HG03469 (cell line): Measurements from ENCODE around the gene ARHGAP40.

Experiments
- ATAC-seq: cut with Tn5 transposase; IDR thresholded peaks from one replicate; pipeline ENCODE4 v1.9.1; 2021; ENCODE audit warnings: mild to moderate bottlenecking, moderate library complexity, moderate number of reproducible peaks; ENCODE audit not compliant: unreplicated experiment

Gene ARHGAP40

DNA sequence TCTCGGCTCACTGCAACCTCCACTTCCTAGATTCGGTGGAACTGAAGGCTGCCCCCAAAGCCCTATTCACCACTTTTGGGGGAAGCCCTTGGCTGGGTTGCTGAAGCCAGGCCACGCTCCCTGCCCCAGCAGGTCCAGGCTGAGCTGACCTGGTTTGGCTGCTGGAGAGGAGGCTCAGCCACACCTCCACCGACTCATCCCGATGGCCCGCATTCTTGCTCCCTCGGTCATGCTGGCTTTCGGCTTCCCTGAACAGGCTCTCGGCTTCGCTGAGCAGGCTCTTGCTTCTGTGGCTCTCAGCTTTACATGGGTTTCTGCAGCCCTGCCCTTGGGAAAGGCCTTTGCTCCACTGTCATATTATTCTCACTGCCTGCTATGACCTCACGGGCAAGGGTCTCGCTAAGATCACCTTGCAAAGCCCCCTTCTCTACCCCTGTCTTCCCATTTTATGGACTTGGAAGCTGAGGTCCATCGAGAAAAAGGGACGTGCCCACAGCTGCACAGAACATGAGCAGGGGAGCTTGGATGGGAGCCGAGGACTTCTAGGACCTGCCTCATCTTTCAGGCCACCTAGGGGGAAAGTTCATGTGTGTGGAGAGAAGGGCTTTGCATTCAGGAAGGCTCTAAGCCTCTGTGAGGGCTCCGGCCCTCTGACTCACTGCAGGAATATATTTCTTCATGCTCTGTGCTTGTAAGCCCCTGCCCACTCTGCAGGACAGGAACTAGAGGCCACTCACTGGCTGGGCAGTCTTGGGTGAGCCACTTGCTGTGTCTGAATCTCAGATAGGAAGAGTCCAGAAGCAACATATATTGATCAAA, 15.6 kb downstream of the ARHGAP40 start:
- ATAC-seq, result no peak

DNA sequence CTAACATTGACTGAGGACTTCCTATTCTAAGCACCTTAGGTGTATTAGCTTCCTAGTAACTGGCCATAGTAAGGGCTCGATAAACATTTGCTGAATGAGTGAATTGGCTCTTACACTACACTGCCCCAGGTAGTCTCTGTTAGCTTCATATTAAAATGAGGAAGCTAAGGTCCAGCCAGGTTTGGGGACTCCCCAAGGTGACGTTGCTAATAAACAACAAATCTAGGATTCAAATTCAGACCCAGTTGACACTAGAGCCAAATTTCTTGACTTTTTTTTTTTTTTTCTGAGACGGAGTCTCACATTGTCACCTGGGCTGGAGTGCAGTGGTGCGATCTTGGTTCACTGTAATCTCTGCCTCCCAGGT, 16.2 kb downstream of the ARHGAP40 start:
- no peak for ATAC-seq

DNA sequence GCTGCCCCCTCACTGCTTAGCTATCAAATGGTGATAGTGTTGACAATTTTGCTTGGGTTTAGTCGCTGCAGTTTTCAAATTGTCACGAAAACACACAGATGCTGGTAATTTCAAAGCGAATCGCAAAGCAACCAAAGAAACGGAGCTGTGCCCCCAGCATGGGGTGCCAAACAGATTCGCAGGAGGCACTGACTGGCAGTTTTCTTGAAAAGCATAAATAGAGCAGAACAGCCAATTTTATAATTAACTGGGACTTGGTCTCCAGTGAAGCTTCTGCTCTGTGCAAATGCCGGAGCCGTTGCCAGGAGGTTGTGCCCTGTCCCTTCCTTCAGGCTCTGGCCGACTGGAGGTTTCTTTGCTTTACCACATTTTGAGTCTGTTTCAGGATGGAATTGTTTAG, 18.8 kb downstream of the ARHGAP40 start:
- ATAC-seq, result no peak

DNA sequence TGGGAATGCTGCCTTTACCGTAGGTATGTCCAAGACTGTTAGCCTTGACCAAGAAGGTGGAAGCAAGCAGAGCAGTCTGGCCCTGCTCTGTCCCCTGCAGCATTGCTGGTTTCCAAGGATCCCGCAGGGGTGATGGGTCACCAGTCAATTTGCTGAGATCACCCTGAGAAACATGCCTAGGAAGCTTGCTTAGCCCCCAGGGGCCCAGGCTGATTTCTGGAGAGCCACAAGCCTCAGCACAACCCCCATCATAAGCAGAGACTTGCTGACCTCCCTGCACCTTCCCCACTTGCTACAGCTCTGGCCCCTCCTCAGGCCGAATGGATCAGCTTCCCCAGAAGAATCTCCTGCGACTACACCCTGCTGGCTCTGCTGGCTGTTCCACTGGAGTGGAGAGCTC, 21.5 kb downstream of the ARHGAP40 start:
- no peak for ATAC-seq

DNA sequence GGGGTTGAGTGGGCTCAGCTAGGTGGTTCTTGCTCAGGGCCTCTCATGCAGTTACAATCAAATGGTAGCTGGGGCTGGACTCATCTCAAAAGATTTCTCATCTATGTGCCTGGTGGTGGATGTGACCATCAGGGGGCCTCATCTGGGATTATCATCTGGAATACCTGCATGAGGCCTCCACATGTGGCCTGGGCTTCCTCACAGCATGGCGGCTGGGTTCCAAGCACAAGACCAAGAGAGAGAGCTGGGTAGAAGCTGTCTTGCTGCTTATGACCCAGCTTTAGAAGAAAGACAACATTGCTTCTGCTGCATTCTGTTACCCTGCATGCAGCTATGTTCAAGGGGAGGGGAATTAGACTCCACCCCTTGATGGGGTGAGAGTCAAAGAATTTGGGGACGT, 22.5 kb downstream of the ARHGAP40 start:
- no peak for ATAC-seq

DNA sequence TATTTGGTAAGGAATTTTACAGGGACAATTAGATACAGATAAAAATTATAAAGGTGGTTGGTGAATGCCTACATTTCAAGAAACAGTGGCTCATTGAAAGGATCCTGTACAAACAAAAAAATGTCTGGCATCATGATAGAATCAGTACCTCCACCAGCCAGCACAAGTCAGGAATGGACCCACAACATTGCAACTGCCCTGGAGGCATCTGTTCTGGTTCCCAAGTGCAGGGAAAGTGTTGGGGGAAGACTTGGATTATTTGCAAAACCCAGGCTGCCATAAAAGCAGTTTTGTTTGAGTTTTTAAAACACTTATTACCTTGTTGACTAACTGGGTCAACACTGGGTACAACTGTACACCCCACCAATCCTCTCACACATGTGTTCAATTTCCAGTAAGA, 24.3 kb downstream of the ARHGAP40 start:
- ATAC-seq, result no peak

DNA sequence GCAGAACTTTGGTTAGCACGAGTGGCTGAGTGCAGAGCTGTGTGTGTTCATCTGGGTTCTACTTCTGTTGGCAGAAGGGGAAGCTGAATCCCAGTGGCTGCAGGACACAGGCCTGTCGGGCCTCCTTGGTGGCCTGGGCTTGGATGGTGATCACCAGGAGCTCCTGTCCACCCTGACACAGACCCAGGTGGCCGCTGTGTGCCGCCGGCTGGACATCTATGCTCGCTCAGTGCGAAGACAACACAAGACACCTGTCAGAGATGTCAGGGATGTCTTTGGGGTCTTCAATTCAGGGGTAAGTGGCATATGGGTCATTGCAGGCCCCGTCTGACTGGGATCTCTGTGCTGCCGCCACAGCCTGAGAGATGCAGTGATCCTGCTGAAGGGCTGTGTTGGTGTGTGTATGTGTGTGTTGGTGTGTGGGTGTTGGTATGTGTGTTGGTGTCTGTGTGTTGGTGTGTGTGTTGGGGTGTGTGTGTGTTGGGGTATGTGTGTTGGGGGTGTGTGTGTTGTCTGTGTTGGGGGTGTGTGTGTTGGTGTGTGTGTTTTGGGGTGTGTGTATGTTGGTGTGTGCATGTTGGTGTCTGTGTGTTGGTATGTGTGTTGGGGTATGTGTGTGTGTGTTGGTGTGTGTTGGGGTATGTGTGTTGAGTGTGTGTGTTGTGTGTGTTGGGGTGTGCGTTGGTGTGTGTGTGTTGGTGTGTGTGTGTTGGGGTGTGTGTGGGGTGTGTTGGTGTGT, 25.5 kb downstream of the ARHGAP40 start:
- ATAC-seq, result no peak

DNA sequence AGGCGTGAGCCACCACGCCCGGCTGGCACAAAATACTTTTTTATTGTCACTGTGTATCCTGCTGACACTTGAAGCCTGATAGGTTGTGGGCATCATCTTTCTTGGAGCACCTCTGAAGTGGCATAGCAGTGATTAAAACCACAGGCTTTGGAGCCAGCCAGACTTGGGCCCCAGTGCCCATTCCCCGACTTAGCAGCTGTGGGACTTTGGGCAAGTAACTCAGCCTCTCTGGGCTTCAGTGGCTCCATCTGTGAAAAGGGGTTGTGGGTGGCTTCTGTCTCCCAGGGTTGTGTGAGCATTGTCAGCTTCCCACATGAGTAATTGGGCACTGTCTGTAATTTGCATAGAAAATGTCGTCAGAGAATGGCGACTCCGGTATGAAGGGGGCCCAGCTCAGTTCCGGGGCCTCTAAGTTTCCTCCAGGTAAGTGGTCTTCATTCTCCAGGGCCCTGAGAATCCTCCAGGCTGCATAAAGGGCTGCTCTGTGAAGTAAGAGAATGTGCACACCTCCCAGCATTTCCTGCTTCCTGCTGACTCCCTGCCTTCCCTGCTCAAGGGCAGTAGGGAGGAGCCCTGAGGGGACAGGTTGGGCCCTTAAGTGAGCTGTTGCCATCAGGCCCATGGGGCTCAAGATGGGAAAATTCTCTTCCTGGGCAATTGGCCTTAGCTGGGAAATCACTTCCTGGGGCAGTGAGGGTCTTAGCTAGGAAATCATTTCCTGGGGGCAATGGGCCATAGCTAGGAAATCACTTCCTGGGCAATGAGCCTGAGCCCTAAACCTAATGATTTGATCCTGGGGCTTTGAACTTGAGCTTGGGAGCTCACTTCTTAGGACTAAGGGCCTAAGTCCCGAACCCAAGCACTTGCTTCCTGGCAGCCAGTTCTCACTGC, 27.2 kb downstream of the ARHGAP40 start:
- no peak for ATAC-seq

DNA sequence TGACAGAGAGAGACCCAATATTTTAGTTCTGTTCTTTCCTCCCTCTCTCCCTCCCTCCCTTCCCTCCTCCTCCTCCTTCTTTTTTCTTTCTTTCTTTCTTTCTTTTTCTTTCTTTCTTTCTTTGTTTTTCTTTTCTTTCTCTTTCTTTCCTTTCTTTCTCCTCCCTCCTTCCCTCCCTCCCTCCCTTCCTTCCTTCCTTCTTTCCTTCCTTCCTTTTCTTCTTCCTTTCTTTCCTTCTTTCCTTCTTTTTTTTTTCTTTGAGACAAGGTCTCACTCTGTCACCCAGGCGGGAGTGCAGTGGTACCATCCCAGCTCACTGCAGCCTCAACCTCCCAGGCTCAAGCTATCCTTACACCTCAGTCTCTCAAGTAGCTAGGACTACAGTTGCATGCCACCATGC, 28.4 kb downstream of the ARHGAP40 start:
- no peak for ATAC-seq

DNA sequence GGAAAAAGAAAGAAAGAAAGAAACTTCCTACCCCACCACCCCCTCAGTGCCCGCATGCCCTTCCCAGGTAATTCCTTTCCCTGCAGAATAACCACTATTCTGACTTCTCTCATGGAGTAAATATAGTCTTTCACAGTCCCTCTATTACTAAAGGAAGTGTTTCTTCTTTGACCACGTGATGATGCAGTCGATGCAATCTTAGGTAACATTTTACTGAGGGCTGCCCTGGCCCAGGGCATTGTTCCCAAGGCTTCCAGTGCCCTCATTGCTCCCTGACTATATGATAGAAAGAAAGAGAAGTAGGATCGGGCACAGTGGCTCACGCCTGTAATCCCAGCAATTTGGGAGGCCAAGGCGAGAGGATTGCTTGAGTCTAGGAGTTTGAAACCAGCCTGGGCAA, 29.1 kb downstream of the ARHGAP40 start:
- ATAC-seq, result no peak

DNA sequence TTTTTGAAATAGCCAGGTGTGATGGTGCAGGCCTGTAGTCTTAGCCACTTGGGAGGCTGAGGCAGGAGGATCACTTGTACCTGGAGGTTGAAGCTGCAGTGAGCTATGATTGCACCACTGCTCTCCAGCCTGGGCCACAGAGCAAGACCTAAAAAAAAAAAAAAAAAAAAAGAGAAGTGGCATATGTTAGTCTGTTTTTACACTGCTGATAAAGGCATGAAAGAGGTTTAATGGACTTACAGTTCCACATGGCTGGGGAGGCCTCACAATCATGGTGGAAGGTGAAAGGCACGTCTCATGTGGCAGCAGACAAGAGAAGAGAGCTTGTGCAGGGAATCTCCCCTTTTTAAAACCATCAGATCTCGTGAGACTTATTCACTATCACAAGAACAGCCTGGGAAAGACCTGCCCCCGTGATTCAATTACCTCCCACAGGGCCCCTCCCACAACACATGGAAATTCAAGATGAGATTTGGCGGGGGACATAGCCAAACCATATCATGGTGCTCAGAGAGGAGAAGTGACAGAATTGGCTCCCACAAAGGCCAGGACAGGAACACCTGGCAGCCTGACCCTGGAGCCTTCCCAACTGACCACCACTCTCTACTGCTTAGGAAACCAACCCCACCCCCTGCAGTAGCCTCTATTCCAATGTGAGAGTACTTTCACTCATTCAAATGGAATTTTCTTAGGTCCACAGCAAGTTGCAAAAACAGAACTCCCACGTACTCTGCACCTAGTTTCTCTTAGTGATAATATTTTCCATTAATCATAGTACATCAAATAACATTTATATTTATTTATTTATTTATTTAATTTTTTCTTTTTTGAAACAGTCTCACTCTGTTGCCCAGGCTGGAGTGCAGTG, 29.8 kb downstream of the ARHGAP40 start:
- no peak for ATAC-seq

DNA sequence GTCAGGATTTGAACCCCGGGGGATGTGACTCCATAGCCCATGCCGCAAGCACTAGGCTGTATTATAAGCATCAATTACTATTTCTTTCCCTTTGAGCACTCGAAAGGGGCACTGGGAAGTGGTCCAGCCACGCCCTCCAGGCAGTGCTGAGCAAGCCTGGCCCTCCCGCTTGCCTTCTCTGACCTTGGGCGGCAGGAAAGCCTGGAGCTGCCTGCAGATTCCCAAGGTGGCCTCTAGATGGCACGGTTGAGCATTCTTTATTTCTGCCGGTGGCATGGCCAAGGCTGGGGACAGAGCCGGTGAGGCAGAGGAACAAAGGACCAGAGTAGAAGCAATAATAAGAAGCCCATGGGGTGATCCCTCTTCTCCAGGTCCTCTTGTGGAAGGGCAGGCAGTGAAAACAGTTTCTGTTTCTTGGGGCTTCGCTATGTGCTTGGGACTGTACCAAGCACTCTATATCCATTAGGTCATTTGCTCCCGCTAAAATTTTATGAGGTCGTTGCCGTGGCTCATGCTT, 32.0 kb downstream of the ARHGAP40 start:
- ATAC-seq, result no peak

DNA sequence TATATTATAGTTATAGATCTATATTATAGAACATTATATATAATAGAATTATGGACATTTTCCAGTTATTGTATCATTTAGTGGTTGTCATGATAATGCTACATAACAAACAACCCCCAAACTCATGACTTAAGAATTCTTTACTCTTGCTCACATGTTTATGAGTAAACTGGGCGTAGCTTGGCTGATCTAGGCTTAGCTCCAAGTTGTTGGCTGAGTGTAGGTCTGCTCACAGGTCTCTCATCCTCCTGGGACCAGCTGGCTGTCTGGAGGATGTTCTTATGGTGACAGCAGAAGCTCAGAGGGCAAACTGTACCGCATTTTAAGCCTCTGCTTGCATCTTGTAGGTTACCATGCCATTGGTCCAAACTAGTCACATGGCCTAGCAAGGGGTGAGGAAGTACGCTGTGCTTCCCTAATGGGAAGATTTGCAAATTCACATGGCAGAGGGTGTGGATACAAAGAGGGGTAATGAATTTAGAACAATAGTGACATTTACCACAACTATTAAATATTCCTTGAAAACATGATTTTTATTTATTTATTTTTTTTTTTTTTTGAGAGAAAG, 34.2 kb downstream of the ARHGAP40 start:
- no peak for ATAC-seq

DNA sequence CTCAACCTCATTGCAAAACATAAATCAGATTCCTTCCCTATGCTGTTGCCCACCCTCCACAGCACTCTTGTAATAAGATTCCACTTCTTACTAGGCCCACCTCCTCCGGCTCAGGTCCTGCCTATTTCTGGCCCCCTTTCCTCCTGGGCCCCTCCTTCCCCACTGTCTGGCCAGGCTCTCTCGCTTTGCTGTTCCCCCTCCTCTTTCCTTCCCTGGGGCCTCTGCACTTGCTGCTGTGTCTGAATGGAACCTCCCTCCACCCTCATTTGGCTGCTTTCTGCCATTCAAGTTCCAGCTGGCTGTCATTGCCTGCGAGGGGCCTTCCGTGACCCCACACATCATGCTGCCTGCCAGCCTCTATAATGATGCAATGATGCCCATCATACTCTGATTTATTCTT, 38.9 kb downstream of the ARHGAP40 start:
- ATAC-seq, result no peak

DNA sequence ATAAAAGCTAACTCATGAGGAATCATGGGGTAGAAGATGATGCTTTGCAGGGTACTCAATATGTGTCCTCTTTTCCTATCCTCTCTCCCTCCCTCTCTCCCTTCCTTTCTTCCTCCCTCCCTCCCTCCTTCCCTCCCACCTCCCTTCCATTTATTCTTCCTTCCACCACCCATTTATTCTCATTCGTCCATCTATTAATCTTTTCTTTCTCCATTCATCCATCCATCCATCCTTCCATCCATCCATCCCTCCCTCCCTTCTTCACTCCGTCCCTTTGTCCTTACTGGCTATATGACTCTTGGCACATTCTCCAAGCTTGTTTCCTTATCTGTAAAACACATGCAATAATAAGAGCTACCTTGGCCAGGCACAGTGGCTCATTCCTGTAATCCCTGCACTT, 40.9 kb downstream of the ARHGAP40 start:
- no peak for ATAC-seq

DNA sequence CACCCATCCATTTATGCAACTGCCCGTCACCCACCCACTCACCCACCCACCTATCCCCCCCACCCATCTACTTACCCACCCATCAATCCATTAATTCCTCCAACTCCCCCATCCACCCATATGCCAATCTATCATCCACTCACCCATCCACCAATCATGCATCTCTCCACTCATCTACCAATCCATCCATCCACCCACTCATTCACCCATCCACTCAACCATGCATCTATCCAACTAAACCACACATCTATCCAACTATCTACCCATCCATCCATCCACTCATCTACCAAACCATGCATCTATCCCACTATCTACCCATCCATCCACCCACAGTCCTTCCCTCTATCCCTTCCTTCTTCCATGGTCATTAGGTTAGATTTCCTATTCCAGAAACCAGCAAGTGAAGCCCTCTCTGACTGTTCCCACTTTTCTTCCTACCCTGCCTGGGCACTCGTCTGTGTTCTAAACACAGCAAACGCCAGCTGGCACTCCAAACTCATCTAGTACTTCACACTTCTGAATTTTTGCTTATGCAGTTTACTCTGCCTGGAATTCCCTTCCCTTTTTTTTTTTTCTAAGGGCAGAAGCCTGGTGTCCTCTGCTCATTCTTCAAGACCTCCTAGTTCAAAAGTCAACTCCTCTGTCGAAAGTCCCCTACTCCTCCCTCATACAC, 43.1 kb downstream of the ARHGAP40 start:
- ATAC-seq, result no peak

DNA sequence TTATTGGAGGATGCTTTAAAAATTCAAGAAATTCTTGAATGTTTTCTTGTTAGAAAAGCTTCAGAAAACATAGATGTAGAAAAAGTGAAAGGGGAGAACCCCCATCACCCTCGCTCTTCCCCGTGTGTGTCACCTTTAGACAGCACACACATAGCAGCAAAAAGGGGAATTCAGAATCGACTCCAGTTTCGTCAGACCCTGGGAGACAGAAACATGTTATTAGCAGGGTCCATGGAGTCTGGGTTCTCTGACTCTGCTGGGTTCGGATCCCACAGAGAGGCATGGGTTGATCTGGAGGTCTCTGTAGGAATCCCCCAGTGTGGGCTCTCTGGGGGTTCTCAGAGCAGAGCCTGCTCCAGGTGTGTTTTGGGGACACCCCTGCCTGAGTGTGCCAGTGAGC, 43.7 kb downstream of the ARHGAP40 start:
- no peak for ATAC-seq

DNA sequence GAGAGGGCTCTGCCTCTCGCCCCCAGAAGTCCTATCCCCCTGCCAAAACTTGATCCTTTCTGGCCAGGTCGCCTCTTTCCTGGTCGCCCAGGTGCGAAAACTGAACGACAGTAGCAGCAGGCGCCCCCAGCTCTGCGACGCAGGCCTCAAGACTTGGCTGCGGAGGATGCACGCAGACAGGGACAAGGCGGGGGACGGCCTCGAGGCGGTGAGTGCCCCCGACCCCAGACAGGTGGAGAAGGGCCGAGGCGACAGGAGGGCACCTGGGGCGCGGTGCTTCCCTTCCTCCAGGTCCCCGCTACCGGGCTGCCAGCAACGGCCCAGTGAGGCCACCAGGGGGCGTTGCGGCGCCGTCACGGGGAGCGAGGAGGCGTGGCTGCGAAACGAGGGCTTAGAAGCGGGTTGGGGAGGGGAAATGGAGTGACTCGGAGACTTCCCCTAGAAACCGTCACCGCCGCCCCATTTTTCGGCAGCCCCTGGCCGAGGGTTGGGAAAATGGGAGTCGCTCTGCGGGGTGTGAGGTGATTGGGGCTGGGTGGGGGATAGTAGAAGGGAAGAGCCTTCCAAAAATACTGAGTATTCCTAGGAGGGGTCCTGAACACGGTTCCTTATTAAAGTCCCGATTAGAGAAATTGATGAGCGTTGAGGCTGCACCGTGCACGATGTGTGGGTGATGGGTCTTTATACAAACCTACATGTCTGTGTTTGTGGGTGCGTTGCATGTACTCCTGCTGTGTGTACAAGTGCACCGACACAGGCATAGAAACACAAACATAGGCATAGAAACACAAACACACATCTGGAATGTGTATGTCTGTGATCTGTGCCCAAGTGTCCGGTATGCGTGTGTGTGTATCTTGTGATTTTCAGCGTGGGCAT, 44.6 kb downstream of the ARHGAP40 start:
- no peak for ATAC-seq
